Activated CD4-positive, CD25-positive, alpha-beta regulatory T cell treated with anti-CD3 and anti-CD28 coated beads, Interleukin-2, amount 50 U/mL, for 24 hours (primary cell): ENCODE data around the gene TOE1.
"Not testable (repeated sequence)": the region's sequence is repeated elsewhere in the genome, so short reads cannot be mapped to it uniquely, and the experiment has no call there.

Experiments used
- ATAC-seq, 2 donors: fragments of 150-1000 bp; cut with Tn5 transposase; one replicate each; pipeline ENCODE4 v1.10.0; 2021; ENCODE audit warnings: mild to moderate bottlenecking in 1 of 2, moderate library complexity in 1 of 2

TOE1 gene

GRCh38 chr1:45339789-45340558 is at the start of gene TOE1, which contains the start of gene MUTYH:
Gene TOE1, plus strand, starts transcription at chr1:45340170. Its CDS starts 83 bp downstream, at chr1:45340253.
Gene MUTYH, minus strand, starts transcription at chr1:45340440. Its CDS starts 5,935 bp downstream, at chr1:45334505.
- peak; percentile 86 to 87 for ATAC-seq

GRCh38 chr1:45291002-45291401 is 49.0 kb upstream of the TOE1 start:
- ATAC-seq = not testable (repeated sequence)

GRCh38 chr1:45291716-45292115 is 48.3 kb upstream of the TOE1 start:
- no peak for ATAC-seq

- no peak for ATAC-seq
These were observed 42.2 kb upstream of the TOE1 start for GRCh38 chr1:45297666-45298356.

GRCh38 chr1:45299296-45299695 is 40.7 kb upstream of the TOE1 start:
- no peak for ATAC-seq

GRCh38 chr1:45299981-45300668 is 39.8 kb upstream of the TOE1 start:
- peak in 1 of 2 donors; percentile 9 for ATAC-seq

GRCh38 chr1:45300669-45300997 is 39.3 kb upstream of the TOE1 start:
- no peak for ATAC-seq

GRCh38 chr1:45302505-45303150 is 37.3 kb upstream of the TOE1 start:
- ATAC-seq = no peak

GRCh38 chr1:45303520-45304310 is 36.3 kb upstream of the TOE1 start:
- ATAC-seq = peak; percentile 82

- ATAC-seq = no peak
These were observed 35.5 kb upstream of the TOE1 start for GRCh38 chr1:45304311-45305081.

- ATAC-seq = no peak
These were observed 34.7 kb upstream of the TOE1 start for GRCh38 chr1:45305231-45305630.

GRCh38 chr1:45306319-45306718 is 33.7 kb upstream of the TOE1 start:
- peak; percentile 46 to 55 for ATAC-seq

- ATAC-seq = no peak
These were observed 33.1 kb upstream of the TOE1 start for GRCh38 chr1:45306905-45307304.

GRCh38 chr1:45314266-45314665 is 25.7 kb upstream of the TOE1 start:
- ATAC-seq = no peak

- ATAC-seq = no peak
These were observed 22.8 kb upstream of the TOE1 start for GRCh38 chr1:45317166-45317565.

- no peak for ATAC-seq
These were observed 20.2 kb upstream of the TOE1 start for GRCh38 chr1:45319761-45320160.

- ATAC-seq = no peak
These were observed 18.5 kb upstream of the TOE1 start for GRCh38 chr1:45321444-45321843.

GRCh38 chr1:45322486-45323040 is 17.4 kb upstream of the TOE1 start:
- ATAC-seq = no peak

GRCh38 chr1:45325851-45326506 is 14.0 kb upstream of the TOE1 start:
- no peak for ATAC-seq
